HFFc6 (cell line): ENCODE results near the gene OR52J3. TPM values are rescaled to one million over a fixed set of nuclear protein-coding genes. Genes with fewer than 3 reads are reported as not detected.

Source experiments
- DNase-seq: peaks from one replicate; pipeline ENCODE4 v3.0.0-alpha.2; 2018
- H3K27ac Mint-ChIP-seq: 2 replicates; pipeline ENCODE4 v1.8.0; 2020; ENCODE audit warnings: mild to moderate bottlenecking, mixed read lengths
- H3K27me3 Mint-ChIP-seq: 2 replicates; pipeline ENCODE4 v1.8.0; 2021; ENCODE audit warnings: mild to moderate bottlenecking, moderate library complexity, mixed read lengths; ENCODE audit not compliant: insufficient read depth
- H3K36me3 Mint-ChIP-seq: 2 replicates; pipeline ENCODE4 v1.8.0; 2021; ENCODE audit warnings: low read depth, mixed read lengths
- H3K4me1 Mint-ChIP-seq: 2 replicates; pipeline ENCODE4 v1.8.0; 2020; ENCODE audit warnings: low read depth, mixed read lengths
- H3K4me3 Mint-ChIP-seq: 2 replicates; pipeline ENCODE4 v1.8.0; 2020; ENCODE audit warnings: mild to moderate bottlenecking, moderate library complexity, mixed read lengths
- H3K9me3 Mint-ChIP-seq: 2 replicates; pipeline ENCODE4 v1.8.0; 2020; ENCODE audit warnings: mild to moderate bottlenecking, mixed read lengths
- total RNA-seq, 6 experiments: library from RNA; stranded (reverse); fragmentation: NEBNext Ultra II Directional; extraction: Animal tissue kit (Norgen Biotek cat#: 25700); gene quantifications; 2 replicates in 1 of 6; 3 replicates in 5 of 6; pipeline ENCODE4 v1.2.3, GENCODE V29; 2021
- TF ChIP-seq, protein P1 (sequence below): fragments of 200-600 bp; sonication (generic); IDR thresholded peaks from 2 replicates; pipeline ENCODE4 v1.5.0; 2021; ENCODE audit warnings: antibody characterized with exemption, mild to moderate bottlenecking

Gene OR52J3
- total RNA-seq, 6 experiments from 2014 or later: not detected

GRCh38 chr11:5071799-5072198 lies 25.5 kb downstream of the OR52J3 start:
- TF ChIP-seq, protein P1, sequence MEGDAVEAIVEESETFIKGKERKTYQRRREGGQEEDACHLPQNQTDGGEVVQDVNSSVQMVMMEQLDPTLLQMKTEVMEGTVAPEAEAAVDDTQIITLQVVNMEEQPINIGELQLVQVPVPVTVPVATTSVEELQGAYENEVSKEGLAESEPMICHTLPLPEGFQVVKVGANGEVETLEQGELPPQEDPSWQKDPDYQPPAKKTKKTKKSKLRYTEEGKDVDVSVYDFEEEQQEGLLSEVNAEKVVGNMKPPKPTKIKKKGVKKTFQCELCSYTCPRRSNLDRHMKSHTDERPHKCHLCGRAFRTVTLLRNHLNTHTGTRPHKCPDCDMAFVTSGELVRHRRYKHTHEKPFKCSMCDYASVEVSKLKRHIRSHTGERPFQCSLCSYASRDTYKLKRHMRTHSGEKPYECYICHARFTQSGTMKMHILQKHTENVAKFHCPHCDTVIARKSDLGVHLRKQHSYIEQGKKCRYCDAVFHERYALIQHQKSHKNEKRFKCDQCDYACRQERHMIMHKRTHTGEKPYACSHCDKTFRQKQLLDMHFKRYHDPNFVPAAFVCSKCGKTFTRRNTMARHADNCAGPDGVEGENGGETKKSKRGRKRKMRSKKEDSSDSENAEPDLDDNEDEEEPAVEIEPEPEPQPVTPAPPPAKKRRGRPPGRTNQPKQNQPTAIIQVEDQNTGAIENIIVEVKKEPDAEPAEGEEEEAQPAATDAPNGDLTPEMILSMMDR: no peak
- no peaks in the 10 kb centered on the region for H3K4me1 Mint-ChIP-seq

DNA sequence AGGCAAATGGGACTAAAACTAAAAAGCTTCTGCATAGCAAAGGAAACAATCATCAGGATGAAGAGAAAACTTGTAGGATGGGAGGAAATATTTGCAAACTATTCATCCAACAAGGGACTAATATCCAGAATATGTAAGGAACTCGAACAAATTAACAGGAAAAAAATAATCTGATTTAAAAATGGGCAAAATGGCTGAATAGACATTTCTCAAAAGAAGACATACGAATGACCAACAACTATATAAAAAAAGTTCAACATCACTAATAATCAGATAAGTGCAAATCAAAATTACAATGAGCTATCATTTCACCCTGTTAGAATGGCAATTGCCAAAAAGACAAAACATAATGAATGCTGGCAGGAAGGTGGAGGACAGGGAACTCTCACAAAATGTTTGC lies 35.1 kb downstream of the OR52J3 start:
- Mint-ChIP-seq H3K27ac (no peak overlapping the region), H3K9me3 (peaks cover 4% of the 10 kb centered on the region; the same call in 1 of the 2 replicates), H3K4me1 (no peaks in the 10 kb centered on the region), H3K4me3 (no peak overlapping the region), H3K36me3 (no peaks in the 10 kb centered on the region), H3K27me3 (no peaks in the 10 kb centered on the region; the same call in 1 of the 2 replicates)
- TF ChIP-seq, protein P1: no peak
- DNase-seq: no peak

More at GRCh38 chr11:5071799-5072198, 25.5 kb downstream of the OR52J3 start:
- H3K27me3 Mint-ChIP-seq: no peaks in the 10 kb centered on the region
- no peak overlapping the region for H3K4me3 Mint-ChIP-seq
- H3K27ac Mint-ChIP-seq: no peak overlapping the region
- H3K36me3 Mint-ChIP-seq: no peaks in the 10 kb centered on the region
- DNase-seq: no peak
- peaks cover 19% of the 10 kb centered on the region for H3K9me3 Mint-ChIP-seq

DNA sequence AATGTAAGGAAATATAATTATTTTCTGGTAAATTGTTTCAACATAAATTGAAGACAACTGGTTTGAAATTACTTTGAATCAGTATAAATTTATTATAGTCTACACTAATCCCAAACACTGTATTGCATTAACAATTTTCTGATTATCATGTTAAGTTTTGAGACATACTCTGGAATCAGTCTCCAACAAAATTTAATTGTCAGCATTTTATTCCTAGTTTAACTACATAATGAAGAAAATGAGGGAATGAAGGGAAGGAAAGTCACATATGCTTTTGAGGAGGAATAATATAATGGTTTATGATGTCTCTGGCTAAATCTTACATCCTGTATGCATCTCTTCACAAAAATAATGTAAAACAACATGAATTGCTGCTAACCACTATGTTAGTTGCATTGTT lies 37.3 kb downstream of the OR52J3 start:
- no peak for DNase-seq
- Mint-ChIP-seq H3K36me3 (no peaks in the 10 kb centered on the region), H3K27ac (no peak overlapping the region), H3K27me3 (no peaks in the 10 kb centered on the region; the same call in none of the 2 replicates), H3K9me3 (no peaks in the 10 kb centered on the region), H3K4me1 (no peaks in the 10 kb centered on the region), H3K4me3 (no peak overlapping the region)
- TF ChIP-seq, protein P1: no peak

- DNase-seq: no peak
- TF ChIP-seq, protein P1: no peak
- H3K4me1 Mint-ChIP-seq: no peaks in the 10 kb centered on the region; the same call in 1 of the 2 replicates
- H3K36me3 Mint-ChIP-seq: no peaks in the 10 kb centered on the region
- no peak overlapping the region for H3K4me3 Mint-ChIP-seq
- no peak overlapping the region for H3K27ac Mint-ChIP-seq
- H3K27me3 Mint-ChIP-seq: no peaks in the 10 kb centered on the region; the same call in none of the 2 replicates
- H3K9me3 Mint-ChIP-seq: peaks cover 4% of the 10 kb centered on the region; the same call in 1 of the 2 replicates
Observed at GRCh38 chr11:5088556-5088955, 42.2 kb downstream of the OR52J3 start.

GRCh38 chr11:5090668-5091067 lies 44.3 kb downstream of the OR52J3 start:
- no peak overlapping the region for H3K27ac Mint-ChIP-seq
- no peak for DNase-seq
- H3K4me3 Mint-ChIP-seq: no peak overlapping the region
- H3K27me3 Mint-ChIP-seq: no peaks in the 10 kb centered on the region; the same call in none of the 2 replicates
- no peaks in the 10 kb centered on the region for H3K36me3 Mint-ChIP-seq
- TF ChIP-seq, protein P1: no peak
- H3K4me1 Mint-ChIP-seq: no peaks in the 10 kb centered on the region; the same call in 1 of the 2 replicates
- peaks cover 4% of the 10 kb centered on the region; the same call in 1 of the 2 replicates for H3K9me3 Mint-ChIP-seq
